ENCODE data around the gene NR1H4.
"Not testable (repeated sequence)": the region's sequence is repeated elsewhere in the genome, so short reads cannot be mapped to it uniquely, and the experiment has no call there.

NR1H4 gene

DNA sequence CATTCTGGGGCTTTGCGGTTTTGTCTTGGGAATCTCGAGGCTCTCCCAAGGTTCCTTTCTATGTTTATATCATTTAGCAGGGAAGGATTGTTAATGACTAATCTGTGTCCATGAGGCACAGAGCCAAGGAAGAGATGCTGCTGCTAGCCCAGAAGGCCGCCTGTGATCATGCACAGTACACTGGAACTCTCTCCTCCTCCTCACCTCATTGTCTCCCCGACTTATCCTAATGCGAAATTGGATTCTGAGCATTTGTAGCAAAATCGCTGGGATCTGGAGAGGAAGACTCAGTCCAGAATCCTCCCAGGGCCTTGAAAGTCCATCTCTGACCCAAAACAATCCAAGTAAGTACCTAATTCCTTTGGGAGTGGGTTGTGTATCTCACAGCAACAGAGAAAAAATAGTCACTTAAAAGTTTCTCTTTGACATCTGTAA, at the start of gene NR1H4:
Gene NR1H4 (plus strand): TSS at position 151 of the 435 bp plus-strand sequence. CDS start 19,458 bp downstream, outside the sequence.
- Histone ChIP-seq H3K4me1 (ENCODE audit: control insufficient read depth, insufficient read depth, low read length) (no peaks in the 10 kb centered on the region), H3K4me3 (ENCODE audit: low read length) (no peak within 1 kb of the TSS), H3K36me3 (ENCODE audit: control insufficient read depth, insufficient read depth, low read length) (no peaks in the 10 kb centered on the region), H3K9me3 (ENCODE audit: control insufficient read depth, insufficient read depth, low read length) (no peaks in the 10 kb centered on the region), H3K27me3 (ENCODE audit: control insufficient read depth, insufficient read depth, low read length) (no peaks in the 10 kb centered on the region), H3K27ac (ENCODE audit: low read length) (no peak within 1 kb of the TSS)
- no peak for DNase-seq (ENCODE audit: low read depth, low spot score)
- no CpG with 5 or more reads among the region's 6 CpGs for WGBS (ENCODE audit: insufficient coverage, insufficient read length)

DNA sequence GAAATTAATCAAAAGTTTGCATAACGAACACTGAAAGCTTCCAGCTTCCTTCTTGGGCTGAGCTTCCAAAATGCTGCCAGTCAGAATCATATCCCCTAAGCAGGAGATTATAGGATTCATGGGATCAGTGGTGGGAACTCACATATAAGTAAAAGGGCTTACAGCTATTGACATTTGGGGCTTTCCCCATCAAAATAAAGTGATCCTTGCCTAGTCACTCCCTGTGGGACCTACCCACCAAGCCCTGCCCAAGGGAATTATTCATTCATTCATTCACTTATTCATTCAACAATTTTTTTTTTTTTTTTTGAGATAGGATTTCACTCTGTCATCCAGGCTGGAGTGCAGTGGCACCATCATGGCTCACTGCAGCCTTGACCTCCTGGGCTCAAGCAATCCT, 47.5 kb upstream of the NR1H4 start:
- H3K27ac ChIP-seq (ENCODE audit: low read length), result no peak overlapping the region
- no peaks in the 10 kb centered on the region for H3K36me3 ChIP-seq (ENCODE audit: control insufficient read depth, insufficient read depth, low read length)
- WGBS (ENCODE audit: insufficient coverage, insufficient read length), result no CpG with 5 or more reads among the region's 1 CpG

DNA sequence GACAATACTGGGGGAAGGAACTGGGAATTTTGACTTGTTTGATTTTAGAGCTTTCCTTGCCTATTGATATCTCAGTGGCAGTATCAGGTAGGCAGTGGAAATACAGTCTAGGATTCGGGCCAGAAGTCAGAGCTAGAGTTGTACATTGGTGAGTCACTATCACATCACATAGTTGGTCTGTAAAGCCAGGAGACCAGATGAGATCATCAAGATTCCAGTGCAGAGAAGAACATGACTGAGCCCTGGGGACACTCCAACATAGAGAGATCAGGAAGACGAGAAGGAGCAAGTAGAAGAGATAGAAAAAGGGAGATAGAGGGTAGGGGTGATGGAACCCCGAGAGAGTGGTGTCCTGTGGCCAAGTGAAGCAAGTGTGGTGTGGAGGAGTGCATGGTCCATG, 46.6 kb upstream of the NR1H4 start:
- H3K36me3 ChIP-seq (ENCODE audit: control insufficient read depth, insufficient read depth, low read length), result no peaks in the 10 kb centered on the region
- no peak overlapping the region for H3K4me3 ChIP-seq (ENCODE audit: low read length)
- H3K27me3 ChIP-seq (ENCODE audit: control insufficient read depth, insufficient read depth, low read length), result no peaks in the 10 kb centered on the region
- WGBS (ENCODE audit: insufficient coverage, insufficient read length), result no CpG with 5 or more reads among the region's 3 CpGs
- H3K27ac ChIP-seq (ENCODE audit: low read length), result no peak overlapping the region
- DNase-seq (ENCODE audit: low read depth, low spot score), result no peak
- no peaks in the 10 kb centered on the region for H3K4me1 ChIP-seq (ENCODE audit: control insufficient read depth, insufficient read depth, low read length)
- no peaks in the 10 kb centered on the region for H3K9me3 ChIP-seq (ENCODE audit: control insufficient read depth, insufficient read depth, low read length)

More for the DNA sequence above, 47.5 kb upstream of the NR1H4 start:
- no peak overlapping the region for H3K4me3 ChIP-seq (ENCODE audit: low read length)
- H3K4me1 ChIP-seq (ENCODE audit: control insufficient read depth, insufficient read depth, low read length), result no peaks in the 10 kb centered on the region
- no peaks in the 10 kb centered on the region for H3K9me3 ChIP-seq (ENCODE audit: control insufficient read depth, insufficient read depth, low read length)
- DNase-seq (ENCODE audit: low read depth, low spot score), result no peak
- H3K27me3 ChIP-seq (ENCODE audit: control insufficient read depth, insufficient read depth, low read length), result no peaks in the 10 kb centered on the region

DNA sequence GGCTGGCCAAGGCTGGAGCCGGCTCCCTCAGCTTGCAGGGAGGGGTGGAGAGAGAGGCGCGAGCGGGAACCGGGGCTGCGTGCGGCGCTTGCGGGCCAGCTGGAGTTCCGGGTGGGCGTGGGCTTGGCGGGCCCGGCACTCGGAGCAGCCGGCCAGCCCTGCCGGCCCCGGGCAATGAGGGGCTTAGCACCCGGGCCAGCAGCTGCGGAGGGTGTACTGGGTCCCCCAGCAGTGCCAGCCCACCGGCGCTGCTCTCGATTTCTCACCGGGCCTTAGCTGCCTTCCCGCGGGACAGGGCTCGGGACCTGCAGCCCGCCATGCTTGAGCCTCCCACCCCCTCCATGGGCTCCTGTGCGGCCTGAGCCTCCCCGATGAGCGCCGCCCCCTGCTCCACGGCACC, 43.4 kb upstream of the NR1H4 start:
- H3K27me3 ChIP-seq (ENCODE audit: control insufficient read depth, insufficient read depth, low read length); H3K36me3 ChIP-seq (ENCODE audit: control insufficient read depth, insufficient read depth, low read length); DNase-seq (ENCODE audit: low read depth, low spot score); H3K4me3 ChIP-seq (ENCODE audit: low read length); H3K9me3 ChIP-seq (ENCODE audit: control insufficient read depth, insufficient read depth, low read length); H3K27ac ChIP-seq (ENCODE audit: low read length); H3K4me1 ChIP-seq (ENCODE audit: control insufficient read depth, insufficient read depth, low read length): not testable (repeated sequence)
- no CpG with 5 or more reads among the region's 32 CpGs for WGBS (ENCODE audit: insufficient coverage, insufficient read length)

DNA sequence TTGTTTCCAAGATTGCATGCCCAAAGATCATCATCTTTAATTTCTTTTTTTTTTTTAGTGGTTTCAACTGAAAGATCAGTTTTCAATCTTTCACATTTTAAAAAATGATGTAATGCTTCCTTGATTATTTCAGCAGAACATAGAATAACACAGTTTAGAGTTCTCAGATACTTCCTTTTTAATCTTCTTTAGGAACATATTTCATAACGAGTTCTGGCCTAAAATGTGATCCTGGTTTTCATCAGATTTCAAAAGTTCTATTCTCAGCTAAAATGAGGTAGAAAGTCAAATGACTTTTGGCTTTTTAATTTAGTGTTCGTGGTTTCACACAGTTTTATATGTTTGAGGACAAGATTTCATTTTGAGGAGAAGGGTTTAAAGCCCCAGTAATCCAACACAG, 40.0 kb upstream of the NR1H4 start:
- no peaks in the 10 kb centered on the region for H3K27me3 ChIP-seq (ENCODE audit: control insufficient read depth, insufficient read depth, low read length)
- no CpG with 5 or more reads among the region's 2 CpGs for WGBS (ENCODE audit: insufficient coverage, insufficient read length)
- no peak for DNase-seq (ENCODE audit: low read depth, low spot score)

DNA sequence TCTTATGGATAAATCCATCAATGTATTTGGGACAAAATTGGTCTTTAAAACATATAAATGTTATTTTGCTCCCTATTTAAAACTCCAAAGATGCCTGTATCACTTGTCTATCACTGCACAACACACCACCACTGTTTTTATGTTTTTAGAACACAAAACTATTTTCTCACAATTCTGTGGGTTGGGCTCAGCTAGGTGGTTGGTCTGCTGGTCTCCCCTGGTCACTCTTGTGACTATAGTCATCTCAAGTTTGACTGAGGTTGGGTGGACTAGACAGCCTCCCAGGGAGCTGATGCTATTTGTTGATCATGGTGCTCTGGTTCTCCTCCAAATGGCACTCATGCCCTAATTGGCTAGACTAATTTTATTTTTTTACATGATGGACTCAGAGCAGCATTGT, 39.5 kb upstream of the NR1H4 start:
- Histone ChIP-seq H3K36me3 (ENCODE audit: control insufficient read depth, insufficient read depth, low read length) (no peaks in the 10 kb centered on the region), H3K9me3 (ENCODE audit: control insufficient read depth, insufficient read depth, low read length) (no peaks in the 10 kb centered on the region), H3K27me3 (ENCODE audit: control insufficient read depth, insufficient read depth, low read length) (no peaks in the 10 kb centered on the region), H3K4me3 (ENCODE audit: low read length) (no peak overlapping the region), H3K4me1 (ENCODE audit: control insufficient read depth, insufficient read depth, low read length) (no peaks in the 10 kb centered on the region), H3K27ac (ENCODE audit: low read length) (no peak overlapping the region)
- no peak for DNase-seq (ENCODE audit: low read depth, low spot score)

More for the DNA sequence above, 40.0 kb upstream of the NR1H4 start:
- no peaks in the 10 kb centered on the region for H3K36me3 ChIP-seq (ENCODE audit: control insufficient read depth, insufficient read depth, low read length)
- no peak overlapping the region for H3K27ac ChIP-seq (ENCODE audit: low read length)
- no peaks in the 10 kb centered on the region for H3K9me3 ChIP-seq (ENCODE audit: control insufficient read depth, insufficient read depth, low read length)
- no peak overlapping the region for H3K4me3 ChIP-seq (ENCODE audit: low read length)
- no peaks in the 10 kb centered on the region for H3K4me1 ChIP-seq (ENCODE audit: control insufficient read depth, insufficient read depth, low read length)

DNA sequence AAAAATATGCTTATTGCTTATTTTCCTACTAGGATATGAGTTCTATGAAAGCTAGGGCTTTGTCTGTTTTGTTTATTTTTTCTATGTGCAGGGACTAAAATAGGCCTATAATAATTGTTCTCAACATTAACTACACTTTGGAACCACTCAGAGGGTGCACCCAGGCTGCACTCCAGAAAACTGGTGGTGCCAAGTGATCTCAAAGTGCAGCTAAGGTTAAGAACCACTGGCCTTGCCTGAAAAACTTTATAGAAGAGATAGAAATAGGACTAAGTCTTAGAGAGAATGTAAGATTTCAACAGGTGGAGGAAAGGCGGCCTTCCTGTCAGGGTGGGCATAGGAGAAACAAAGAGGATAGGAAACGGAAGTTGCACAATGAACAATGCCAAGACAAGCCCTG, 37.7 kb upstream of the NR1H4 start:
- no peaks in the 10 kb centered on the region for H3K9me3 ChIP-seq (ENCODE audit: control insufficient read depth, insufficient read depth, low read length)
- no peak for DNase-seq (ENCODE audit: low read depth, low spot score)
- no peaks in the 10 kb centered on the region for H3K36me3 ChIP-seq (ENCODE audit: control insufficient read depth, insufficient read depth, low read length)
- H3K27me3 ChIP-seq (ENCODE audit: control insufficient read depth, insufficient read depth, low read length), result no peaks in the 10 kb centered on the region
- H3K4me1 ChIP-seq (ENCODE audit: control insufficient read depth, insufficient read depth, low read length), result no peaks in the 10 kb centered on the region
- no CpG with 5 or more reads among the region's 2 CpGs for WGBS (ENCODE audit: insufficient coverage, insufficient read length)
- H3K27ac ChIP-seq (ENCODE audit: low read length), result no peak overlapping the region
- H3K4me3 ChIP-seq (ENCODE audit: low read length), result no peak overlapping the region

DNA sequence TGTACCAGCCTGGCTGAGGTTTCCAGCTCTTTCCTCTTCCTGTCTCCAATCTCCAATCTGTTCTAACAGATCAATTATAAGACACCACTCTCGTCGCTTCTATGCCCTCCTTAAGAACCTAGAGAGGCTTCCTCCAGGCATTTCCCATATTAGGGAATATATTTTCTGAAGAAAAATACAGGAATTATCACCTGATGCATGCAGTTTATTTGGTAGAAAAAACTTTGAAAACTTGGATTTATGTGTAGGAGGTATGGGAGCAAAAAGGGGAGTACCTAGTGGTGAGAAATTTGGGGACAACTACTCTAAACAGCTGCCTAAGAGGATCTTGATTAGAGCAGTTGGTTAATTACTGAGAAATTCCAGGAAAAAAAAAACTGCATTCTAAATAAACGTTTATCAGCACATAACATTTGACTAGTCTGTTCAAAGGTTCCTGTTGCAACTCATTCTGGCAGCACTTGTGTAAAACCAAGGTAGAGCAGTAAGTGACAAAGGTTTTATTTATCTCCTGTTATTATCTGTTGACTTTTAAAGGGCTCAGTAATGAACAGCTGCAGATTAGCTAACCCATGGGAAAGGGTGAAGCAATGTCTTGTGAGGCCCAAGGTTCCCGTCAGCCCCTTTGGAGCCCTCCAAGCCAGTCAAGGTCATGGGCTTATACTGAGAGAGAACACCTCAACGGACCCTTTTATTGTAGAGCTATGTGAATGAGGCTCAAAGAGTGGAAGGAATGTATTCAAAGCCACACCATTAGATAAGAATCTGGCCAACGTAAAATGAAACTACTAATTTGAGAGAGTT, 36.4 kb upstream of the NR1H4 start:
- Histone ChIP-seq H3K27me3 (ENCODE audit: control insufficient read depth, insufficient read depth, low read length) (no peaks in the 10 kb centered on the region), H3K4me1 (ENCODE audit: control insufficient read depth, insufficient read depth, low read length) (no peaks in the 10 kb centered on the region), H3K9me3 (ENCODE audit: control insufficient read depth, insufficient read depth, low read length) (no peaks in the 10 kb centered on the region), H3K36me3 (ENCODE audit: control insufficient read depth, insufficient read depth, low read length) (no peaks in the 10 kb centered on the region), H3K4me3 (ENCODE audit: low read length) (no peak overlapping the region), H3K27ac (ENCODE audit: low read length) (no peak overlapping the region)
- WGBS (ENCODE audit: insufficient coverage, insufficient read length), result no CpG with 5 or more reads among the region's 6 CpGs
- no peak for DNase-seq (ENCODE audit: low read depth, low spot score)

DNA sequence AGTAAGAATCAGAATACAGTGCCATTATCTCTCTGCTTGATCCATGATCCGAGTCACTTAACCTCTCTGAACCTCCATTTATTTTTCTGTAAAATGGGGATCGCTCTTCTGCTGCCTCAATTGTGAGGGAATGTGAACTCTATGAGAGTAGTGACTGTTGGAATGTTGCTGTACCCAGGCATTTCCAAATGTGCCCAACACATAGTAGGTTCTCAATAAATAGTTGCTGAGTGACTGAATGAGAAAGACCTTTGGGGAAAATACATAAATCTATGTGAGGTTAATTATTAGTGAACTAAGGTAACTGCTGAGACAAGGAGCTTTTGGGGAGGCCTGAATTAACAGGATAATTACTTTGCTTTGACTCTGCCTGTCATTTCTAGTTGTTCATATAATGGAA, 33.9 kb upstream of the NR1H4 start:
- Histone ChIP-seq H3K4me3 (ENCODE audit: low read length) (no peak overlapping the region), H3K4me1 (ENCODE audit: control insufficient read depth, insufficient read depth, low read length) (no peaks in the 10 kb centered on the region), H3K27me3 (ENCODE audit: control insufficient read depth, insufficient read depth, low read length) (no peaks in the 10 kb centered on the region), H3K9me3 (ENCODE audit: control insufficient read depth, insufficient read depth, low read length) (no peaks in the 10 kb centered on the region), H3K36me3 (ENCODE audit: control insufficient read depth, insufficient read depth, low read length) (no peaks in the 10 kb centered on the region), H3K27ac (ENCODE audit: low read length) (no peak overlapping the region)
- no peak for DNase-seq (ENCODE audit: low read depth, low spot score)
- no CpG with 5 or more reads among the region's 2 CpGs for WGBS (ENCODE audit: insufficient coverage, insufficient read length)

DNA sequence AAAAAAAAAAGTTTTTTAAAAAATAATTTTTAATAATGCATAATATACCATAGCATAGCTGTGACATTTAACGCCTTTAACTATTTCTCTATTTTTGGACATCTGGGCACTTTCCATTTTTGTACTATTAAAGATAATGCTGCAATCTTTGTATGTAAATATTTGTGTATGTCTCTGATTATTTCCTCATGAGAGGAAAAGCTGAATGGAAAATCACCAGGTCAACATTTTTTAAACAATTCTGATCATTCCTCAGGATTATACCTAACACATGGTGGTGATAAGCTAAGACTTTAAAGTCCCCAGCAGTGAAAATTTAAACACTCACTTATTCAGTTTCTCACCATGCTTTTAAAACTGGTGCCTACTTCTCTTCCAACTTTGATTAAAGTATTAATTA, 31.3 kb upstream of the NR1H4 start:
- WGBS (ENCODE audit: insufficient coverage, insufficient read length), result no CpG with 5 or more reads among the region's 1 CpG
- Histone ChIP-seq H3K4me3 (ENCODE audit: low read length) (no peak overlapping the region), H3K9me3 (ENCODE audit: control insufficient read depth, insufficient read depth, low read length) (no peaks in the 10 kb centered on the region), H3K36me3 (ENCODE audit: control insufficient read depth, insufficient read depth, low read length) (no peaks in the 10 kb centered on the region), H3K27me3 (ENCODE audit: control insufficient read depth, insufficient read depth, low read length) (no peaks in the 10 kb centered on the region), H3K27ac (ENCODE audit: low read length) (no peak overlapping the region), H3K4me1 (ENCODE audit: control insufficient read depth, insufficient read depth, low read length) (no peaks in the 10 kb centered on the region)
- no peak for DNase-seq (ENCODE audit: low read depth, low spot score)

DNA sequence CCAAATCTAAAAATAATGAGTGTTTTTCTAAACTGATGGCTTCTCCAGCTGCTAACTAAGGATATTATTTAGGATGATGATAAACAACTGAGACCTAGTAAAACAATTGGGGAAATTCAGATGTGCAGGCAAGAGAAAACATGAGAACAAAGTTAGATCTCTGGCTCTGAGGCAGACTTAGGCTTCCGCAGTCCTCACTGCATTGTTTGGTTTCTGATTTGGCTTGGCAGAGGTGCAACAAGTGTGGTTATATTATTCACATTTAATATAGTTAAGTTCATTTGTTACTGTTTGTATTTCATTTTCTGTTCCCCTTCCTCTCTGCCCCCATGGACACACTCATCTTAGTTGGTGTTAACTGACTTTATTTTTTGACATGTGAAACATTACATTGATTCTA, 30.2 kb upstream of the NR1H4 start:
- Histone ChIP-seq H3K27me3 (ENCODE audit: control insufficient read depth, insufficient read depth, low read length) (no peaks in the 10 kb centered on the region), H3K4me1 (ENCODE audit: control insufficient read depth, insufficient read depth, low read length) (no peaks in the 10 kb centered on the region), H3K4me3 (ENCODE audit: low read length) (no peak overlapping the region), H3K27ac (ENCODE audit: low read length) (no peak overlapping the region), H3K36me3 (ENCODE audit: control insufficient read depth, insufficient read depth, low read length) (no peaks in the 10 kb centered on the region), H3K9me3 (ENCODE audit: control insufficient read depth, insufficient read depth, low read length) (no peaks in the 10 kb centered on the region)
- no peak for DNase-seq (ENCODE audit: low read depth, low spot score)
- no CpG with 5 or more reads among the region's 1 CpG for WGBS (ENCODE audit: insufficient coverage, insufficient read length)

All from iPS DF 6.9 (cell line).